Body of pancreas (tissue), 4 donors: Measurements from ENCODE around the gene ABI1. TPM values are rescaled to one million over a fixed set of nuclear protein-coding genes. Genes with fewer than 3 reads are reported as not detected.

Experiments
- ATAC-seq: fragments of 150-250 bp; one replicate; pipeline ENCODE4 v1.9.1; 2016
- DNase-seq, 4 donors: peaks; one replicate each; pipeline ENCODE4 v3.0.0-alpha.2; 2019
- H3K27ac ChIP-seq, 4 donors: fragments of 200-600 bp; sonication (generic); 1 replicate in 3 of 4; 2 replicates in 1 of 4; pipeline versions ENCODE4 v1.5.1 to v1.6.1; 2016 to 2019; ENCODE audit warnings: mild to moderate bottlenecking in 1 of 4, mixed read lengths in 1 of 4, moderate library complexity in 1 of 4
- H3K27me3 ChIP-seq, 2 donors: fragments of 200-600 bp; sonication (generic); one replicate each; pipeline ENCODE4 v1.6.0; 2016; ENCODE audit warnings: mild to moderate bottlenecking in 1 of 2
- H3K36me3 ChIP-seq, 2 donors: fragments of 200-600 bp; sonication (generic); replicated peaks in 1 of 2; 2 replicates each; pipeline ENCODE4 v1.5.1; 2016; ENCODE audit warnings: low read depth in 2 of 2; ENCODE audit not compliant: insufficient read depth in 1 of 2
- H3K4me1 ChIP-seq: fragments of 200-600 bp; sonication (generic); one replicate; pipeline ENCODE4 v1.6.0; 2016
- H3K4me3 ChIP-seq, 2 donors: fragments of 200-600 bp; sonication (generic); 1 replicate in 1 of 2; 2 replicates in 1 of 2; pipeline ENCODE4 v1.5.1; 2016 to 2019
- H3K9me3 ChIP-seq, 3 donors: fragments of 200-600 bp; sonication (generic); 1 replicate in 2 of 3; 2 replicates in 1 of 3; pipeline ENCODE4 v1.5.1; 2016
- CTCF ChIP-seq, 7 experiments: fragments of 450-650 bp in 4 of 7; fragments of 200-600 bp in 3 of 7; sonication (generic) in 3 of 7; IDR thresholded peaks; one replicate each; pipeline ENCODE4 v1.5.1; 2016 to 2019; ENCODE audit warnings: antibody characterized with exemption in 7 of 7
- POLR2A ChIP-seq, 3 donors: fragments of 450-650 bp; IDR thresholded peaks; one replicate each; pipeline ENCODE4 v1.6.1; 2016; ENCODE audit warnings: antibody characterized with exemption in 3 of 3, mild to moderate bottlenecking in 2 of 3
- WGBS, 2 donors: methylation state at CpG; one replicate each; pipeline ENCODE4 v1.1.5; 2017; 5-methylcytosine and 5-hydroxymethylcytosine counted together
- intact Hi-C: fragments of 100-400 bp; cut with DNase I; formaldehyde crosslinking; loops from one replicate; pipeline ENCODE4 v1.15.1; 2023
- total RNA-seq, 2 donors: library from RNA; depleted of rRNA; stranded (reverse); fragments of >200 nt; gene quantifications; one replicate each; pipeline ENCODE4 v1.1.0, GENCODE V29; 2016

Gene ABI1
- total RNA-seq, 2 donors from 2014 or later: 13.5 to 24.9 TPM

DNA sequence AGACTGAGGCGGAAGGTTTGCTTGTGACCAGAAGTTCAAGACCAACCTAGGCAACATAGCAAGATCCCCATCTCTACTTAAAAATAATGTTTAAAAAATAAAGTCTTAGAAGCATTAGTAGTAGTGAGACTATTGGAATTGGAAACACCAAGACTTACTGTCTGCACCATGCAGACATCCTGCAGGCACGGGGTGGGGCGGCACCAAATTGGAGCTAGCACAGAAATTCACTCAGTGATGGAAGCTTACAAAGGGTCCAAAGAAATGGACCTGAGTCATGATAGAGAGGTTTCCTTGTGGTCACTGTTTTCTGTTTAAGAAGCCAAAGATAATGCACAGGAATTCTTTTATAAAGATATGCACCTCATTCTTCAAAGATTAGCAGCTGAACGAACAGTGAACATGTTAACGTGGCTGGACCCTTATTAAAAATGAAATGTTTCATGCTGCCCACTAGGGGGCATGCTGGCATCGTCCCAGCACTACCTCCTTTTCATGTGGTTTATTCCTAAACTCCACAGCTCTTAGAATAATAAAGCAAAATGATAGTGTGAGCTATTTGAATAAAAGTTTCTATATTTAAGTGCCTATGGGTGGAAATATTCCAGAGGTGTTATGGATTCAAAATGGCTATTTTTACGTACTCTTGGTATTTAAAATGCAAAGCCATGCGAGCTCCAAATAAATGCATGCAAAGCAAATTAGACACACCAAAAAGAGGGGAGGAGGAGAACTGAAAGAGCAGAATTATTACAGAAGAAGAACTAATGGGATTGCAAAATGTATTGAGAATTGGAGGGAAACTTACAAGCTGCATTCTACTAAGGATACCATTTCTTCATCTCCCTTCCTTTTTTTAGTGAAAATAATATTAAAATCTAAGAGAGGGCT is 134.7 kb downstream of the ABI1 start:
- ATAC-seq: peak; percentile 60
- 55 to 56% methylated on average over 8 of the region's 8 CpGs for WGBS, 2 donors
- intact Hi-C loops: loop anchor here (5.0 kb wide), 1 partner anchor 156 kb away; no protein-coding TSS in a partner anchor
- TF ChIP-seq POLR2A (IDR thresholded peaks at IDR 0.05) (no peak), CTCF (IDR thresholded peaks at IDR 0.05) (peak; percentile 61 to 89 (median 74))
- Histone ChIP-seq H3K36me3 (no peaks in the 10 kb centered on the region), H3K27me3 (no peaks in the 10 kb centered on the region), H3K4me1 (no peaks in the 10 kb centered on the region), H3K27ac (no peak overlapping the region), H3K9me3 (no peaks in the 10 kb centered on the region), H3K4me3 (no peak overlapping the region)
- DNase-seq: peak; percentile 44 to 70 (median 68)

GRCh38 chr10:26723016-26723415 is 137.7 kb downstream of the ABI1 start:
- Histone ChIP-seq H3K36me3 (no peaks in the 10 kb centered on the region), H3K27me3 (no peaks in the 10 kb centered on the region), H3K4me1 (no peaks in the 10 kb centered on the region), H3K27ac (no peak overlapping the region), H3K4me3 (no peak overlapping the region), H3K9me3 (no peaks in the 10 kb centered on the region)
- no peak for DNase-seq
- WGBS, 2 donors: 94 to 97% methylated on average over 4 of the region's 4 CpGs
- TF ChIP-seq POLR2A (IDR thresholded peaks at IDR 0.05) (no peak), CTCF (IDR thresholded peaks at IDR 0.05) (no peak)
- ATAC-seq: no peak
- intact Hi-C loops: no loop called here

DNA sequence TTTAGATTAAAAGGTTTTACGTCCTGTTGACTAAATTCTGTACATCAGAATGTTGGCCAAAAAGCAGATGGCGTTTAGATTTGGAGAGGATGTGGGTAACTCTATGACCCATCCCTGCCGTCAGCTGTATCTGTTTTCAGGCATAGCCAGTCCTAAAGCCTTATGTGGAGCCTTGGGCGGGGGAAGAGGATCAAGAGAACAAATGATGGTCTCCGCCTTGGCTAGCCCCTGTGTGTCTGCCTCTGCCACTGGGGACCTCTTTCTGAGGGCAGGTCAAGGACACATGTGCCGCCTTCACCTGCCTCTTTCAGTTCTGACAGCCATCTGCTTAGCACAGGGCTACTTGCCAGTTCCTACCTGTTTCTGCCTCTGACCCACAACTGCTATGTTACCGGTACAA is 139.2 kb downstream of the ABI1 start:
- intact Hi-C loops: no loop called here
- Histone ChIP-seq H3K27me3 (no peaks in the 10 kb centered on the region), H3K27ac (no peak overlapping the region), H3K36me3 (no peaks in the 10 kb centered on the region), H3K4me1 (no peaks in the 10 kb centered on the region), H3K4me3 (no peak overlapping the region), H3K9me3 (no peaks in the 10 kb centered on the region)
- ATAC-seq: no peak
- peak in 1 of 4 donors; percentile 8 for DNase-seq
- TF ChIP-seq CTCF (IDR thresholded peaks at IDR 0.05) (no peak), POLR2A (IDR thresholded peaks at IDR 0.05) (no peak)
- WGBS, 2 donors: 91 to 94% methylated on average over 7 of the region's 7 CpGs

GRCh38 chr10:26717476-26717875 is 143.3 kb downstream of the ABI1 start:
- WGBS, 2 donors: 86 to 89% methylated on average over 7 of the region's 7 CpGs
- intact Hi-C loops: no loop called here
- H3K4me1 ChIP-seq: no peaks in the 10 kb centered on the region
- no peak for TF ChIP-seq POLR2A (IDR thresholded peaks at IDR 0.05)
- TF ChIP-seq CTCF (IDR thresholded peaks at IDR 0.05): no peak
- no peak for ATAC-seq
- no peak overlapping the region for H3K4me3 ChIP-seq
- no peaks in the 10 kb centered on the region for H3K36me3 ChIP-seq
- H3K9me3 ChIP-seq: no peaks in the 10 kb centered on the region
- no peak for DNase-seq
- H3K27me3 ChIP-seq: no peaks in the 10 kb centered on the region
- no peak overlapping the region for H3K27ac ChIP-seq

- intact Hi-C loops: no loop called here
- ATAC-seq (no peak), DNase-seq (no peak)
- 73 to 86% methylated on average over 2 of the region's 2 CpGs for WGBS, 2 donors
- no peaks in the 10 kb centered on the region for H3K4me1 ChIP-seq
- H3K36me3 ChIP-seq: no peaks in the 10 kb centered on the region
- H3K9me3 ChIP-seq: no peaks in the 10 kb centered on the region
- H3K4me3 ChIP-seq: no peak overlapping the region
- no peak for TF ChIP-seq POLR2A (IDR thresholded peaks at IDR 0.05)
- no peak for TF ChIP-seq CTCF (IDR thresholded peaks at IDR 0.05)
- H3K27ac ChIP-seq: no peak overlapping the region
- no peaks in the 10 kb centered on the region for H3K27me3 ChIP-seq
These were observed 145.6 kb downstream of the ABI1 start for GRCh38 chr10:26715137-26715487.
